Body of pancreas (tissue), 4 donors: ENCODE measurements around the gene NLGN3.

Experiments
- POLR2A ChIP-seq, 3 donors: fragments of 450-650 bp; IDR thresholded peaks; one replicate each; pipeline ENCODE4 v1.6.1; 2016; ENCODE audit warnings: antibody characterized with exemption in 3 of 3, mild to moderate bottlenecking in 2 of 3
- TF ChIP-seq, protein P1 (sequence below), 7 experiments: fragments of 450-650 bp in 4 of 7; fragments of 200-600 bp in 3 of 7; sonication (generic) in 3 of 7; IDR thresholded peaks; one replicate each; pipeline ENCODE4 v1.5.1; 2016 to 2019; ENCODE audit warnings: antibody characterized with exemption in 7 of 7

DNA sequence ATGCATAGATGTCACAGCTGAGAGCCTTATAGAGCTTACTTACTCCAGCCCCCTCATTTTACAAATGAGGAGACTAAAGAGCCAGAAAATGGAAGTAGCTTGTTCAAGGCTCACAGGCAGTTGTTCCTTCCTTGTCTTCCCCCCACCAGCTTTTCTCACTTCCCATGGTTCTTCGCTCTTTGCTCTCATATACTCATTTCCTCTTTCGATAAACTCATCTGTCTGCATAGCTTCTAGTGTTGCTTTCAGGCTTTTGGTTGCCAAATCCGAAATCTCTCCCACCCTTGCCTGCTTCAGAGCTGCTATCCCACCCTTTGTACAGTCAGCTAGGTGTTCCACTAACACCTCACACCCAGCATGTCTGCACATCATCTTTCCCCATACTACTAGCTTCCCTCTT, 53.4 kb downstream of the NLGN3 start:
- TF ChIP-seq, protein P1, sequence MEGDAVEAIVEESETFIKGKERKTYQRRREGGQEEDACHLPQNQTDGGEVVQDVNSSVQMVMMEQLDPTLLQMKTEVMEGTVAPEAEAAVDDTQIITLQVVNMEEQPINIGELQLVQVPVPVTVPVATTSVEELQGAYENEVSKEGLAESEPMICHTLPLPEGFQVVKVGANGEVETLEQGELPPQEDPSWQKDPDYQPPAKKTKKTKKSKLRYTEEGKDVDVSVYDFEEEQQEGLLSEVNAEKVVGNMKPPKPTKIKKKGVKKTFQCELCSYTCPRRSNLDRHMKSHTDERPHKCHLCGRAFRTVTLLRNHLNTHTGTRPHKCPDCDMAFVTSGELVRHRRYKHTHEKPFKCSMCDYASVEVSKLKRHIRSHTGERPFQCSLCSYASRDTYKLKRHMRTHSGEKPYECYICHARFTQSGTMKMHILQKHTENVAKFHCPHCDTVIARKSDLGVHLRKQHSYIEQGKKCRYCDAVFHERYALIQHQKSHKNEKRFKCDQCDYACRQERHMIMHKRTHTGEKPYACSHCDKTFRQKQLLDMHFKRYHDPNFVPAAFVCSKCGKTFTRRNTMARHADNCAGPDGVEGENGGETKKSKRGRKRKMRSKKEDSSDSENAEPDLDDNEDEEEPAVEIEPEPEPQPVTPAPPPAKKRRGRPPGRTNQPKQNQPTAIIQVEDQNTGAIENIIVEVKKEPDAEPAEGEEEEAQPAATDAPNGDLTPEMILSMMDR (IDR thresholded peaks at IDR 0.05) = no peak
- TF ChIP-seq POLR2A (IDR thresholded peaks at IDR 0.05) = no peak
